T-helper 2 cell treated with Interferon-gamma antibody and Interleukin-4, amounts not matched to agents 5 μg/mL and 100 μg/mL, for 36 hours (primary cell): ENCODE measurements around the gene RRP9.

Experiments used
- DNase-seq: peaks from one replicate; pipeline ENCODE4 v3.0.0; 2021; ENCODE audit warnings: low spot score
- H3K27ac Mint-ChIP-seq: one replicate; pipeline ENCODE4 v1.8.0; 2021; ENCODE audit warnings: mild to moderate bottlenecking, mixed read lengths
- H3K27me3 Mint-ChIP-seq: one replicate; pipeline ENCODE4 v1.8.0; 2021; ENCODE audit warnings: low read depth, mixed read lengths
- H3K36me3 Mint-ChIP-seq: one replicate; pipeline ENCODE4 v1.8.0; 2021; ENCODE audit warnings: low read depth, mixed read lengths
- H3K4me1 Mint-ChIP-seq: one replicate; pipeline ENCODE4 v1.8.0; 2021; ENCODE audit warnings: low read depth, mixed read lengths
- H3K4me3 Mint-ChIP-seq: one replicate; pipeline ENCODE4 v1.8.0; 2022; ENCODE audit warnings: mild to moderate bottlenecking, moderate library complexity, mixed read lengths
- H3K9me3 Mint-ChIP-seq: one replicate; pipeline ENCODE4 v1.8.0; 2021; ENCODE audit warnings: mixed read lengths

Gene RRP9

GRCh38 chr3:51943451-51944391 is 2.0 kb upstream of the RRP9 start:
- Mint-ChIP-seq H3K27me3 (no peaks in the 10 kb centered on the region), H3K9me3 (no peaks in the 10 kb centered on the region), H3K36me3 (peaks cover 6% of the 10 kb centered on the region), H3K4me1 (peaks cover 20% of the 10 kb centered on the region), H3K4me3 (no peak overlapping the region), H3K27ac (peak overlapping the region; percentile 88)
- no peak for DNase-seq

GRCh38 chr3:51942603-51943450 is 1.1 kb upstream of the RRP9 start:
- H3K4me1 Mint-ChIP-seq = peaks cover 20% of the 10 kb centered on the region
- DNase-seq = peak; percentile 44
- H3K27ac Mint-ChIP-seq = peak overlapping the region; percentile 88
- H3K27me3 Mint-ChIP-seq = no peaks in the 10 kb centered on the region
- peaks cover 9% of the 10 kb centered on the region for H3K36me3 Mint-ChIP-seq
- H3K4me3 Mint-ChIP-seq = peak overlapping the region; percentile 93
- no peaks in the 10 kb centered on the region for H3K9me3 Mint-ChIP-seq

GRCh38 chr3:51941463-51941797 is 274 bp downstream of the RRP9 start:
- DNase-seq = no peak
- Mint-ChIP-seq H3K4me1 (peaks cover 20% of the 10 kb centered on the region), H3K4me3 (peak overlapping the region; percentile 93), H3K36me3 (peaks cover 21% of the 10 kb centered on the region), H3K27ac (peak overlapping the region; percentile 65), H3K27me3 (no peaks in the 10 kb centered on the region), H3K9me3 (no peaks in the 10 kb centered on the region)

GRCh38 chr3:51940648-51941462 is 849 bp downstream of the RRP9 start:
- Mint-ChIP-seq H3K36me3 (peaks cover 21% of the 10 kb centered on the region), H3K27me3 (no peaks in the 10 kb centered on the region), H3K4me3 (peak overlapping the region; percentile 93), H3K9me3 (no peaks in the 10 kb centered on the region), H3K4me1 (peaks cover 20% of the 10 kb centered on the region), H3K27ac (peak overlapping the region; percentile 65)
- no peak for DNase-seq

- H3K27ac Mint-ChIP-seq = no peak overlapping the region
- H3K27me3 Mint-ChIP-seq = no peaks in the 10 kb centered on the region
- no peak overlapping the region for H3K4me3 Mint-ChIP-seq
- no peak for DNase-seq
- no peaks in the 10 kb centered on the region for H3K9me3 Mint-ChIP-seq
- H3K4me1 Mint-ChIP-seq = peaks cover 20% of the 10 kb centered on the region
- peaks cover 24% of the 10 kb centered on the region for H3K36me3 Mint-ChIP-seq
Observed at GRCh38 chr3:51938780-51939425, 2.8 kb downstream of the RRP9 start.

GRCh38 chr3:51937611-51938450 is 3.9 kb downstream of the RRP9 start:
- Mint-ChIP-seq H3K27ac (no peak overlapping the region), H3K4me3 (no peak overlapping the region), H3K4me1 (peaks cover 17% of the 10 kb centered on the region), H3K9me3 (no peaks in the 10 kb centered on the region), H3K27me3 (no peaks in the 10 kb centered on the region), H3K36me3 (peaks cover 29% of the 10 kb centered on the region)
- DNase-seq = no peak

- H3K4me3 Mint-ChIP-seq = no peak overlapping the region
- DNase-seq = no peak
- H3K36me3 Mint-ChIP-seq = peaks cover 29% of the 10 kb centered on the region
- H3K4me1 Mint-ChIP-seq = peaks cover 14% of the 10 kb centered on the region
- no peaks in the 10 kb centered on the region for H3K9me3 Mint-ChIP-seq
- H3K27me3 Mint-ChIP-seq = no peaks in the 10 kb centered on the region
- H3K27ac Mint-ChIP-seq = no peak overlapping the region
Observed at GRCh38 chr3:51937014-51937413, 4.7 kb downstream of the RRP9 start.

GRCh38 chr3:51935886-51936755 is 5.6 kb downstream of the RRP9 start:
- Mint-ChIP-seq H3K36me3 (peaks cover 27% of the 10 kb centered on the region), H3K27me3 (no peaks in the 10 kb centered on the region), H3K27ac (no peak overlapping the region), H3K9me3 (no peaks in the 10 kb centered on the region), H3K4me3 (no peak overlapping the region), H3K4me1 (peaks cover 13% of the 10 kb centered on the region)
- DNase-seq = no peak

- Mint-ChIP-seq H3K4me1 (peaks cover 6% of the 10 kb centered on the region), H3K36me3 (peaks cover 25% of the 10 kb centered on the region), H3K27ac (no peak overlapping the region), H3K9me3 (no peaks in the 10 kb centered on the region), H3K27me3 (no peaks in the 10 kb centered on the region), H3K4me3 (no peak overlapping the region)
- no peak for DNase-seq
Observed at GRCh38 chr3:51934991-51935885, 6.5 kb downstream of the RRP9 start.

GRCh38 chr3:51934139-51934850 is 7.4 kb downstream of the RRP9 start:
- Mint-ChIP-seq H3K9me3 (no peaks in the 10 kb centered on the region), H3K36me3 (peaks cover 25% of the 10 kb centered on the region), H3K27me3 (no peaks in the 10 kb centered on the region), H3K27ac (no peak overlapping the region), H3K4me1 (peaks cover 3% of the 10 kb centered on the region), H3K4me3 (no peak overlapping the region)
- DNase-seq = no peak
